Measurements from ENCODE around the gene DACT3.

DACT3 gene

GRCh38 chr19:46609511-46610412 is 51.2 kb downstream of the DACT3 start:
- no peak for DNase-seq

DNA sequence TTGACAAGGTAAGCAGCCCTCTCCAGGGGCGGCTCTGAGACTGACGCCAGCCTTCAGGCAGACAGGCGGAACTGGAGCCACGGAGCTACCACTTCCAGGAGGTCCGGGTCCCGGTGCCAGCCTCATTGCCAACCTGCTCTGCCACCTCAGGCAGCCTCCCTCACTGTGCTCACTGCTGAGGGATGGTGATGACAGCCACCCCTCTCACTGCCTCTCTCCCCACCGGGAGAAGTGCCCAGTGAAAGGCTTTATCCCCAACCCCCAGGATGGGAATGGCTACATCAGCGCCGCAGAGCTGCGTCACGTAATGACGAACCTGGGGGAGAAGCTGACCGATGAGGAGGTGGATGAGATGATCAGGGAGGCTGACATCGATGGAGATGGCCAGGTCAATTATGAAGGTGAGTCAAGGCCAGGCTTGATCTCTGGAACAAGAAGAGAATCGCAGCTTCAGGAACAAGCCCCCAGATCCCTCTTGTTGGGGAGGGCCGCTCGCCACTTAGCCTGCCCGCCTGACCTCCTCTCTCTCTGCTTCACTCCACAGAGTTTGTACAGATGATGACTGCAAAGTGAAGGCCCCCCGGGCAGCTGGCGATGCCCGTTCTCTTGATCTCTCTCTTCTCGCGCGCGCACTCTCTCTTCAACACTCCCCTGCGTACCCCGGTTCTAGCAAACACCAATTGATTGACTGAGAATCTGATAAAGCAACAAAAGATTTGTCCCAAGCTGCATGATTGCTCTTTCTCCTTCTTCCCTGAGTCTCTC is 52.2 kb downstream of the DACT3 start:
- DNase-seq, result no peak

- no peak for DNase-seq
Observed at GRCh38 chr19:46608178-46608577, 52.8 kb downstream of the DACT3 start.

GRCh38 chr19:46607448-46607841 is 53.5 kb downstream of the DACT3 start:
- DNase-seq, result no peak

GRCh38 chr19:46606681-46607447 is 54.1 kb downstream of the DACT3 start:
- DNase-seq, result no peak

- no peak for DNase-seq
Observed at GRCh38 chr19:46606019-46606418, 55.0 kb downstream of the DACT3 start.

DNA sequence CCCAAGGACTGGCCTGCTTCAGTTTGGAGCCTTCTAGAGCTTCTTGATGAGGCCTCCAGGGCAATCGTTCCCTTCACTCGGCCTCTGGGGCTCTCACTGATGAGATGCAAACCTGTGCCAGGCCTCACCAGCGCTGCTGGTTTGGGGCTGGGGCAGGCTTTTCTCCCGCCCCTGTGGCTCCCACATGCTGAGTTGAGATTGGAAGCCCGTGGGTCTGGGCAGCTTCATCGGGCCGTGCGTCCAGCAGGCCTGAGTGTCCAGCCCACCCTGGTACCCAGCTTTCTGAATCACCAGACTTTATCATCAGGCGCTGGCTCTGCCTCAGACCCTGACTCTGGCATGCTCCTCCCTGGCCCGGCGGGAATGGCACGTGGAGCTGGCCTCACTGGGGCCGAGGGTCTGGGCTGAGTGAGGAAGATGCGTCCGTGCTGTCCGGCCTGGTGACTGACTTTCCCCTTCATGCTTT is 55.6 kb downstream of the DACT3 start:
- no peak for DNase-seq

- no peak for DNase-seq
Observed at GRCh38 chr19:46604781-46605355, 56.1 kb downstream of the DACT3 start.

DNA sequence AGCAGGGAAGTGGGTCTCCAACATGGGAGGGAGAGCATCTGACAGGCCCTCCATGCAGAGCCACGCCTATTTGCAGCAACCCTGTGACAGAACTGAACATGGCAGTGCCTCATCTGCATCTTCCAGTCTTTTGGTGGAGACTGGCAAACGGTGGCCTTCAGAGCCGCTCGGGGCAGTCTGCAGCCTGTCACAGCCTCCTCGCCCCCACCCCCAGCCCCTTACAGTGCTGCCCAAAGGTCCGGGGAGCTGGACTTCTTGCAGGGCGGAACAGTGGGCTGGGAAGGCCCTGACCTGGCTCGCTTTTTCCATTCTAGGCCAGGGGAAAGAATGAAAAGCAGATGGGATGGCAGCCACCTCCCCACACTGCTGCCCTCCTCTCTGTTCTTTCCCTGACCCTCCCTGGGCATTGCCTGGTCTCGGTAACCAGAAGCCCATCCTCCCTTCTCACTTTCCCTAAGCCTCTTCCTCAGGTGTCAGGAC is 57.2 kb downstream of the DACT3 start:
- DNase-seq, result no peak

DNA sequence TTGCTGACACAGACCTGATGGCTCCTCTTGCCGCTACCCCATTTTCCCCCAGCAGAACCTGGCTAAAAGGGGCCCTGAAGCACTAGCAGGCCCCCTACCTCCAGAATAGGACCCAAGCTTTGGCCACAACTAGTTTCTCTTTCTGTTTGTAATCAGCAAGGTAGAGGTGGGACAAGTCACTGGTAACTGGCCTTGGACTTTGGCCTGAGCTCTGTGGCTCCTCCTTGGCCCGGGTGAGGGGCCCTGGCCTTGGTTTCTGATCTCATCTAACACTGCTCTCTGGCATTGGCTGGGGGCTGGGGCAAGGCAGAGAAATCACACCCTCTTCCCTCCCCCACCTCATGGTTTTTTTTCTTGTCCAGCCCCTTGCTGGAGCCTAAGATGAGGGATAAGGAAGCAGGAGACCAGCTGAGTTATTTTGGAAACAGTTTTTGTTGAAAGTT is 57.8 kb downstream of the DACT3 start:
- DNase-seq, result peak; percentile 24

- DNase-seq, result peak; percentile 39
Observed at GRCh38 chr19:46602392-46603194, 58.4 kb downstream of the DACT3 start.

DNA sequence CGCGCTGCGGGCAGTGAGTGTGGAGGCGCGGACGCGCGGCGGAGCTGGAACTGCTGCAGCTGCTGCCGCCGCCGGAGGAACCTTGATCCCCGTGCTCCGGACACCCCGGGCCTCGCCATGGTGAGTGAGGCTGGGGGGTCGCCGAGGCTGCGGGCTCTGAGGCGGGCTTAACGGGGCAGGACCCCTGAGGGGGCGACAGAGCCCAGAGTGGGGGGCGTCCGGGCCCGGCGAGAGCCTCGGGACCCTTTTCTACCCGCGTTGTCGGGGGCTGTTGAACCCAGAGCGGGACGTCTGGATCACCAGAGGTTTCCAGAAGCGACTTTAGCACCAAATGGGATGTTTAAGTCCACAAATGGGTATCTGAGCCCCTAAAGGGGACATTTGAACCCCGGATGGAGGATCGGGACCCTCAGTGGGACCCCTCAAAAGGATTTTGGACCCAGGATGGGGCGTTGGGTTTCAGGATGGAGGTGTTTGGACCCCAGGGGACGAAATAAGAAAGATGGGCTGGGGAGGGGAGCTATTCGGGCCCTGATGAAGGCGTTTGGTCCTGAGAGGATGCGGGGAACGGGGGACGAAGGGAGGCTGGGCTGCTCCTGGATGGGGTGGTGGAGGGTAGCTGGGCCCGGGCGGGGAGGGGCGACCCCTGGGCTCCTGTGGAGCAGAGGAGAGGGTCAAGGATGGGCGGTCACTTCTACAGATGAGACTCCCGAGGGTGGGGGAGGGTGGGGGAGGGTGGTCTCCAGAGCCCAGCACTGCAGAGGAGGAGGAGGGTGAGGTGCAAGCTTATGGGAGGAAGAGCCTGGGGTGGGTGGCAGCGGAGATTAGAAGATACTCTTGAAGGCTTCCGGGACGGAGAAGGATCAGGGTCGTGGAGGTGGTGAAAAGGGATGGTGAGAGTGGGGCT is 59.4 kb downstream of the DACT3 start, which contains the start of gene CALM3:
Gene CALM3, plus strand, starts transcription at position 13 of the 907 bp plus-strand sequence. Its CDS starts 105 bp downstream, at position 118.
- DNase-seq, result peak; percentile 24

- DNase-seq, result peak; percentile 98
Observed at GRCh38 chr19:46600384-46601317, 60.3 kb downstream of the DACT3 start.

GRCh38 chr19:46599716-46600373 is 61.1 kb downstream of the DACT3 start:
- DNase-seq, result peak; percentile 31

GRCh38 chr19:46598372-46598917 is 62.5 kb downstream of the DACT3 start:
- no peak for DNase-seq
